Parathyroid adenoma (tissue), 2 donors: Measurements from ENCODE around the gene DYRK2.

Source experiments
- H2AFZ ChIP-seq: fragments of 300-600 bp; sonication (generic); one replicate; pipeline ENCODE4 v1.7.0; 2017; ENCODE audit warnings: antibody characterized with exemption, mild to moderate bottlenecking
- H3K27ac ChIP-seq: fragments of 300-600 bp; sonication (generic); one replicate; pipeline ENCODE4 v1.7.0; 2017
- H3K27me3 ChIP-seq: fragments of 300-600 bp; sonication (generic); one replicate; pipeline ENCODE4 v1.7.0; 2017; ENCODE audit warnings: low read length; ENCODE audit not compliant: control insufficient read depth, insufficient read depth
- H3K36me3 ChIP-seq: fragments of 300-600 bp; sonication (generic); one replicate; pipeline ENCODE4 v1.7.0; 2017; ENCODE audit warnings: low read length; ENCODE audit not compliant: control insufficient read depth, insufficient read depth
- H3K4me1 ChIP-seq: fragments of 300-600 bp; sonication (generic); one replicate; pipeline ENCODE4 v1.7.0; 2017; ENCODE audit warnings: control low read depth
- H3K4me2 ChIP-seq: fragments of 300-600 bp; sonication (generic); one replicate; pipeline ENCODE4 v1.7.0; 2017; ENCODE audit warnings: low read length
- H3K4me3 ChIP-seq: fragments of 300-600 bp; sonication (generic); one replicate; pipeline ENCODE4 v1.7.0; 2017; ENCODE audit warnings: low read depth, low read length
- H3K79me2 ChIP-seq: fragments of 300-600 bp; sonication (generic); one replicate; pipeline ENCODE4 v1.7.0; 2017; ENCODE audit warnings: control low read depth
- H3K9ac ChIP-seq: fragments of 300-600 bp; sonication (generic); one replicate; pipeline ENCODE4 v1.7.0; 2017; ENCODE audit warnings: mild to moderate bottlenecking
- H3K9me3 ChIP-seq: fragments of 300-600 bp; sonication (generic); one replicate; pipeline ENCODE4 v1.7.0; 2017; ENCODE audit warnings: low read length; ENCODE audit not compliant: control insufficient read depth
- CTCF ChIP-seq: fragments of 300-600 bp; sonication (generic); IDR thresholded peaks from one replicate; pipeline ENCODE4 v1.7.0; 2017; ENCODE audit warnings: antibody characterized with exemption, mild to moderate bottlenecking
- donor health status: primary hyperparathyroidism.

Gene DYRK2

GRCh38 chr12:67638694-67639093 is 9.9 kb upstream of the DYRK2 start:
- Histone ChIP-seq H3K27ac (no peak overlapping the region), H2AFZ (no peak overlapping the region), H3K4me2 (no peak overlapping the region), H3K9me3 (no peaks in the 10 kb centered on the region), H3K36me3 (no peaks in the 10 kb centered on the region), H3K4me1 (no peaks in the 10 kb centered on the region), H3K4me3 (no peak overlapping the region), H3K9ac (no peak overlapping the region), H3K79me2 (no peaks in the 10 kb centered on the region), H3K27me3 (no peaks in the 10 kb centered on the region)
- TF ChIP-seq CTCF = no peak

GRCh38 chr12:67640863-67641262 is 7.7 kb upstream of the DYRK2 start:
- Histone ChIP-seq H3K9ac (no peak overlapping the region), H3K36me3 (no peaks in the 10 kb centered on the region), H3K4me2 (no peak overlapping the region), H3K27me3 (no peaks in the 10 kb centered on the region), H3K4me3 (no peak overlapping the region), H2AFZ (no peak overlapping the region), H3K27ac (no peak overlapping the region), H3K79me2 (no peaks in the 10 kb centered on the region), H3K4me1 (no peaks in the 10 kb centered on the region), H3K9me3 (no peaks in the 10 kb centered on the region)
- no peak for TF ChIP-seq CTCF

GRCh38 chr12:67645126-67645525 is 3.4 kb upstream of the DYRK2 start:
- no peaks in the 10 kb centered on the region for H3K36me3 ChIP-seq
- TF ChIP-seq CTCF = no peak
- no peak overlapping the region for H3K27ac ChIP-seq
- H3K27me3 ChIP-seq = no peaks in the 10 kb centered on the region
- no peak overlapping the region for H2AFZ ChIP-seq
- H3K4me3 ChIP-seq = no peak overlapping the region
- H3K4me2 ChIP-seq = no peak overlapping the region
- H3K4me1 ChIP-seq = peaks cover 12% of the 10 kb centered on the region
- no peaks in the 10 kb centered on the region for H3K9me3 ChIP-seq
- no peak overlapping the region for H3K9ac ChIP-seq
- H3K79me2 ChIP-seq = peaks cover 7% of the 10 kb centered on the region

- no peak overlapping the region for H3K4me3 ChIP-seq
- no peak overlapping the region for H3K4me2 ChIP-seq
- H3K79me2 ChIP-seq = peaks cover 9% of the 10 kb centered on the region
- no peak overlapping the region for H2AFZ ChIP-seq
- no peaks in the 10 kb centered on the region for H3K9me3 ChIP-seq
- no peak for TF ChIP-seq CTCF
- H3K27ac ChIP-seq = no peak overlapping the region
- H3K36me3 ChIP-seq = no peaks in the 10 kb centered on the region
- H3K9ac ChIP-seq = no peak overlapping the region
- H3K4me1 ChIP-seq = peaks cover 16% of the 10 kb centered on the region
- H3K27me3 ChIP-seq = no peaks in the 10 kb centered on the region
Observed at GRCh38 chr12:67645601-67646000, 2.9 kb upstream of the DYRK2 start.

GRCh38 chr12:67646775-67647174 is 1.8 kb upstream of the DYRK2 start:
- no peaks in the 10 kb centered on the region for H3K27me3 ChIP-seq
- H3K27ac ChIP-seq = no peak overlapping the region
- no peak for TF ChIP-seq CTCF
- peak overlapping the region; percentile 19 for H3K9ac ChIP-seq
- H2AFZ ChIP-seq = no peak overlapping the region
- no peak overlapping the region for H3K4me2 ChIP-seq
- H3K79me2 ChIP-seq = peaks cover 12% of the 10 kb centered on the region
- H3K4me3 ChIP-seq = no peak overlapping the region
- peaks cover 21% of the 10 kb centered on the region for H3K4me1 ChIP-seq
- no peaks in the 10 kb centered on the region for H3K36me3 ChIP-seq
- H3K9me3 ChIP-seq = no peaks in the 10 kb centered on the region
